ENCODE data around the gene TMA7B.

GRCh38 chr22:39952347-39952746, 7.8 kb upstream of the TMA7B start:
- TF ChIP-seq CTCF (IDR thresholded peaks at IDR 0.05; ENCODE audit: low read depth, low read length, poor library complexity, severe bottlenecking) (no peak), EZH2phosphoT487 (IDR thresholded peaks at IDR 0.05; ENCODE audit: borderline replicate concordance, low read length) (no peak)
